GM12874 (cell line): ENCODE results near the gene CIAPIN1.

Experiments
- TF ChIP-seq, protein P1 (sequence below): IDR thresholded peaks from 2 replicates; pipeline ENCODE4 v1.5.1; 2011; ENCODE audit warnings: low read depth, mild to moderate bottlenecking, control low read depth, low read length, moderate library complexity; ENCODE audit not compliant: insufficient read depth

Gene CIAPIN1

DNA sequence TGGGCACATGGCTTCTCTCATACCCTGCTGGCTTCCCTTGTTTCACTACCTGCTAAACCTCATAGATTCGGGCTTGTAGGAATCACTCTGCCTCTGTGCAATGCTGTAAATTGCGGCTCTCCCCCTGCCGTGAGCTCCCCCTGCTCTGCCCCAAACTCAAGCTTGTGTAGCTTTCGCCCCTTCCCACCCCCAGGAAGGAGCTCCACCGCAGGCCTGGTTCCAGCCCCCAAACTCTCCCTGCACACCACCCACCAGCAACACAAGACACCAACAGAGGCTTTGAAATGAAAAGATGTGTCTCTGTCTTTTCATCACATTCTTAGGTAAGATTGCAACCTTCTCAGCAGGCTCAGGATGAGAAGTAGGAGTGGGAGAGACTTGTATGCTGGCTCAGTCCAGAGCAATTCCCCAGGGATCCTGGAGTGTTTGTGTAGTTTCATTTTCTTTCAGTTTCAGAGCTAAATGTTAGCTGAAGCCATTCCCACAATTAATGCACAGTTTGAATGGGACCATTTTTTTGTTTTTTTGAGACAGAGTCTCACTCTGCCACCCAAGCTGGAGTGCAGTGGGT lies 60.7 kb downstream of the CIAPIN1 start:
- TF ChIP-seq, protein P1, sequence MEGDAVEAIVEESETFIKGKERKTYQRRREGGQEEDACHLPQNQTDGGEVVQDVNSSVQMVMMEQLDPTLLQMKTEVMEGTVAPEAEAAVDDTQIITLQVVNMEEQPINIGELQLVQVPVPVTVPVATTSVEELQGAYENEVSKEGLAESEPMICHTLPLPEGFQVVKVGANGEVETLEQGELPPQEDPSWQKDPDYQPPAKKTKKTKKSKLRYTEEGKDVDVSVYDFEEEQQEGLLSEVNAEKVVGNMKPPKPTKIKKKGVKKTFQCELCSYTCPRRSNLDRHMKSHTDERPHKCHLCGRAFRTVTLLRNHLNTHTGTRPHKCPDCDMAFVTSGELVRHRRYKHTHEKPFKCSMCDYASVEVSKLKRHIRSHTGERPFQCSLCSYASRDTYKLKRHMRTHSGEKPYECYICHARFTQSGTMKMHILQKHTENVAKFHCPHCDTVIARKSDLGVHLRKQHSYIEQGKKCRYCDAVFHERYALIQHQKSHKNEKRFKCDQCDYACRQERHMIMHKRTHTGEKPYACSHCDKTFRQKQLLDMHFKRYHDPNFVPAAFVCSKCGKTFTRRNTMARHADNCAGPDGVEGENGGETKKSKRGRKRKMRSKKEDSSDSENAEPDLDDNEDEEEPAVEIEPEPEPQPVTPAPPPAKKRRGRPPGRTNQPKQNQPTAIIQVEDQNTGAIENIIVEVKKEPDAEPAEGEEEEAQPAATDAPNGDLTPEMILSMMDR = no peak

GRCh38 chr16:57385083-57385482 lies 62.1 kb downstream of the CIAPIN1 start:
- TF ChIP-seq, protein P1 = no peak

DNA sequence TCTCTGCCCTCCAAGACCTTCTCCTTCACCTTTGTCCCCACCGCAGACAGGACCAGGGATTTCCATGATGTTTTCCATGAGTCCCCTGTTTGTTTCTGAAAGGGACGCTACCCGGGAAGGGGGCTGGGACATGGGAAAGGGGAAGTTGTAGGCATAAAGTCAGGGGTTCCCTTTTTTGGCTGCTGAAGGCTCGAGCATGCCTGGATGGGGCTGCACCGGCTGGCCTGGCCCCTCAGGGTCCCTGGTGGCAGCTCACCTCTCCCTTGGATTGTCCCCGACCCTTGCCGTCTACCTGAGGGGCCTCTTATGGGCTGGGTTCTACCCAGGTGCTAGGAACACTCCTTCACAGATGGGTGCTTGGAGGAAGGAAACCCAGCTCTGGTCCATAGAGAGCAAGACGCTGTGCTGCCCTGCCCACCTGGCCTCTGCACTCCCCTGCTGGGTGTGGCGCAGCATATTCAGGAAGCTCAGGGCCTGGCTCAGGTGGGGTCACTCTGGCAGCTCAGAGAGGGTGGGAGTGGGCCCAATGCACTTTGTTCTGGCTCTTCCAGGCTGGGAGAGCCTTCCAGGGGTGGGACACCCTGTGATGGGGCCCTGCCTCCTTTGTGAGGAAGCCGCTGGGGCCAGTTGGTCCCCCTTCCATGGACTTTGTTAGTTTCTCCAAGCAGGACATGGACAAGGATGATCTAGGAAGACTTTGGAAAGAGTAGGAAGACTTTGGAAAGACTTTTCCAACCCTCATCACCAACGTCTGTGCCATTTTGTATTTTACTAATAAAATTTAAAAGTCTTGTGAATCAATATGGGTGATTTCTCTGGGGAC lies 62.7 kb downstream of the CIAPIN1 start:
- TF ChIP-seq, protein P1 = no peak

- TF ChIP-seq, protein P1 = no peak
Observed at GRCh38 chr16:57383276-57384247, 63.6 kb downstream of the CIAPIN1 start.

GRCh38 chr16:57382535-57383275 lies 64.5 kb downstream of the CIAPIN1 start:
- TF ChIP-seq, protein P1 = no peak

- TF ChIP-seq, protein P1 = no peak
Observed at GRCh38 chr16:57381791-57382534, 65.2 kb downstream of the CIAPIN1 start.
